ENCODE data around the gene ATG16L1. TPM values are rescaled to one million over a fixed set of nuclear protein-coding genes. Genes with fewer than 3 reads are reported as not detected.

Gene ATG16L1
- polyA plus RNA-seq, 1 donor from 2014 or later = 67.6 TPM

- TF ChIP-seq EP300 (conservative IDR thresholded peaks at IDR 0.05; ENCODE audit: poor library complexity, severe bottlenecking) = no peak
- no peak for TF ChIP-seq MXI1 (conservative IDR thresholded peaks at IDR 0.05; ENCODE audit: poor library complexity, severe bottlenecking)
- no peak for TF ChIP-seq CTCF (IDR thresholded peaks at IDR 0.05; ENCODE audit: poor library complexity, severe bottlenecking)
- no peak for TF ChIP-seq REST (IDR thresholded peaks at IDR 0.05; ENCODE audit: borderline replicate concordance)
- no peak for TF ChIP-seq SMC3 (conservative IDR thresholded peaks at IDR 0.05; ENCODE audit: poor library complexity)
- no peak for TF ChIP-seq EZH2 (IDR thresholded peaks at IDR 0.05; ENCODE audit: borderline replicate concordance, insufficient read depth, low read length, poor library complexity, severe bottlenecking)
- TF ChIP-seq TAF1 (IDR thresholded peaks at IDR 0.05; ENCODE audit: low read depth) = no peak
- no peak for TF ChIP-seq RAD21 (conservative IDR thresholded peaks at IDR 0.05)
- TF ChIP-seq POLR2AphosphoS5 (IDR thresholded peaks at IDR 0.05) = no peak
- no peak overlapping the region for H3K27ac ChIP-seq (ENCODE audit: low read length)
- no peaks in the 10 kb centered on the region for H3K9me2 ChIP-seq (ENCODE audit: insufficient read depth, low read length)
- H3K27me3 ChIP-seq (ENCODE audit: insufficient read depth, low read depth, low read length) = no peaks in the 10 kb centered on the region
- H3K4me2 ChIP-seq (ENCODE audit: low read length) = no peak overlapping the region
- H3K9ac ChIP-seq (ENCODE audit: low read length) = no peak overlapping the region
- H2AFZ ChIP-seq (ENCODE audit: low read depth, low read length) = no peak overlapping the region
- no peaks in the 10 kb centered on the region for H3F3A ChIP-seq (ENCODE audit: insufficient read depth, low read length, poor library complexity, severe bottlenecking)
- H4K20me1 ChIP-seq (ENCODE audit: insufficient read depth) = no peaks in the 10 kb centered on the region
- H3K79me2 ChIP-seq (replicated peaks; ENCODE audit: insufficient read depth, low read length) = no peaks in the 10 kb centered on the region
- no peaks in the 10 kb centered on the region for H3K36me3 ChIP-seq (ENCODE audit: insufficient read depth, low read length)
- H3K4me3 ChIP-seq (ENCODE audit: low read length) = no peak overlapping the region
- H3K9me3 ChIP-seq (ENCODE audit: low read length) = no peaks in the 10 kb centered on the region
These were observed 28.2 kb upstream of the ATG16L1 start for GRCh38 chr2:233223059-233223894.

- Histone ChIP-seq H3K27ac (ENCODE audit: low read length) (no peak overlapping the region), H3K9ac (ENCODE audit: low read length) (no peak overlapping the region), H3K79me2 (replicated peaks; ENCODE audit: insufficient read depth, low read length) (no peaks in the 10 kb centered on the region), H2AFZ (ENCODE audit: low read depth, low read length) (no peak overlapping the region), H3K9me2 (ENCODE audit: insufficient read depth, low read length) (no peaks in the 10 kb centered on the region), H3F3A (ENCODE audit: insufficient read depth, low read length, poor library complexity, severe bottlenecking) (no peaks in the 10 kb centered on the region), H3K4me2 (ENCODE audit: low read length) (no peak overlapping the region), H3K27me3 (ENCODE audit: insufficient read depth, low read depth, low read length) (no peaks in the 10 kb centered on the region), H3K36me3 (ENCODE audit: insufficient read depth, low read length) (no peaks in the 10 kb centered on the region), H4K20me1 (ENCODE audit: insufficient read depth) (no peaks in the 10 kb centered on the region), H3K9me3 (ENCODE audit: low read length) (no peaks in the 10 kb centered on the region), H3K4me3 (ENCODE audit: low read length) (no peak overlapping the region)
- TF ChIP-seq REST (IDR thresholded peaks at IDR 0.05; ENCODE audit: borderline replicate concordance) = no peak
- no peak for TF ChIP-seq POLR2AphosphoS5 (IDR thresholded peaks at IDR 0.05)
- no peak for TF ChIP-seq RAD21 (conservative IDR thresholded peaks at IDR 0.05)
- TF ChIP-seq CTCF (IDR thresholded peaks at IDR 0.05; ENCODE audit: poor library complexity, severe bottlenecking) = no peak
- no peak for TF ChIP-seq TAF1 (IDR thresholded peaks at IDR 0.05; ENCODE audit: low read depth)
- no peak for TF ChIP-seq MXI1 (conservative IDR thresholded peaks at IDR 0.05; ENCODE audit: poor library complexity, severe bottlenecking)
These were observed 26.0 kb upstream of the ATG16L1 start for GRCh38 chr2:233225230-233226068.
